Measurements from ENCODE around the gene BOLL. TPM values are rescaled to one million over a fixed set of nuclear protein-coding genes. Genes with fewer than 3 reads are reported as not detected.
"Not testable (repeated sequence)": the region's sequence is repeated elsewhere in the genome, so short reads cannot be mapped to it uniquely, and the experiment has no call there.

The BOLL gene, protein sequence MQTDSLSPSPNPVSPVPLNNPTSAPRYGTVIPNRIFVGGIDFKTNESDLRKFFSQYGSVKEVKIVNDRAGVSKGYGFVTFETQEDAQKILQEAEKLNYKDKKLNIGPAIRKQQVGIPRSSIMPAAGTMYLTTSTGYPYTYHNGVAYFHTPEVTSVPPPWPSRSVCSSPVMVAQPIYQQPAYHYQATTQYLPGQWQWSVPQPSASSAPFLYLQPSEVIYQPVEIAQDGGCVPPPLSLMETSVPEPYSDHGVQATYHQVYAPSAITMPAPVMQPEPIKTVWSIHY
- not detected in 2 replicates for total RNA-seq

DNA sequence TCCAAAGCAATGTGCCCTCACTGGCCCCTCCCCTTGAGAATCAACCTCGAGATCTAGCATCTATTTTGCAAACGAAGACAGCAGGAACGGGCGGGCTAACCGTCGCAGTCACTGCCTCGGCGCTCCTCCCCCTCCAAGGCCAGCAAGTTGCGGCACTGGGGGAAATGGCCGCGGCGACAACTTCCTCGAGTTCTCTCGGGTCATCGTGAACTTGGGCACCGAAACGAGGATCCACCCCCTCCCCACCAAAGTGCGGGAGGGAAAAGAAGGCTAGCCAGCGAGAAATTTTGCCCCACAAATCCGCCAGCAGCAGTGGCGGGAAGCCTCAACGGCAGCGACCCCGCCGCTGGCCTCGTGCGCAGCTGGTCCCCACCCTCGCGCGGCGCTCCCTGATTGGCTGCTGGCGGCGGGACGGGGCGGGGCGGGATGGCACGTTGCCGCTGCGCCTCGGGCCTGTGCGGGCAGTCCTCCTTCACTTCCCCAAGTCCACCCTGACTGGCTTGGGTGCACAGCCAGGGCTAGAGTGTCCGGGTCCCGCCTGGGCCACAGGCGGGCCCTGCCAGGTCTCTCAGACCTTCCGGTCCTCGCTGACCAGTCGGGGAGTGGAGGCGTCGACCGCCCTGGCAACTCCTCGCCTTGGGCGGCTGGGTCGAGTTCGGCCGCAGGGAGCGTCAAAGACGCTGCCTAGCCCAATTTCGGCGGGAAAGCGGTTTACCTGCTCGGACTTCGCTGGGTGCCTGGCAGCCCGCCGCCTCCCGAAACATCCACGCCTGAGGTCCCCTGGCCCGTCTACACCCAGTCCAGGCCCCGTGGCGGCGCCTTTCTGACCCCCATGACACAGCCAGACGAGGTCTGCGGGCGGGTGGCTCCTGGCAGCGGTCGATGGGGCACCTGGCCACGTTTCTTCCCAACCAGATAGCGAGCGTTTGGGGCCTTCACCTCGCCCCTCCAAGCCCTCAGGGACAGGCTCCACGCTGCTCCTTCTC, at the start of gene BOLL:
BOLL (minus strand) TSS at position 364 of the 986 bp plus-strand sequence. CDS start 3,469 bp downstream, outside the sequence.
- no peak for DNase-seq (ENCODE audit: low read depth)

DNA sequence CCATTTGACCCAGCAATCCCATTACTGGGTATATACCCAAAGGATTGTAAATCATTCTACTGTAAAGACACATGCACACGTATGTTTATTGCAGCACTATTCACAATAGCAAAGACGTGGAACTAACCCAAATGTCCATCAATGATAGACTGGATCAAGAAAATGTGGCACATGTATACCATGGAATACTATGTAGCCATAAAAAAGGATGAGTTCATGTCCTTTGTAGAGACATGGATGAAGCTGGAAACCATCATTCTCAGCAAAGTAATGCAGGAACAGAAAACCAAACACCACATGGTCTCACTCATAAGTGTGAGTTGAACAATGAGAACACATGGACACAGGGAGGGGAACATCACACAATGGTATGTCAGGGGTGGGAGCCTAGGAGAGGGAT, 49.7 kb upstream of the BOLL start:
- DNase-seq (ENCODE audit: low read depth), result not testable (repeated sequence)

DNA sequence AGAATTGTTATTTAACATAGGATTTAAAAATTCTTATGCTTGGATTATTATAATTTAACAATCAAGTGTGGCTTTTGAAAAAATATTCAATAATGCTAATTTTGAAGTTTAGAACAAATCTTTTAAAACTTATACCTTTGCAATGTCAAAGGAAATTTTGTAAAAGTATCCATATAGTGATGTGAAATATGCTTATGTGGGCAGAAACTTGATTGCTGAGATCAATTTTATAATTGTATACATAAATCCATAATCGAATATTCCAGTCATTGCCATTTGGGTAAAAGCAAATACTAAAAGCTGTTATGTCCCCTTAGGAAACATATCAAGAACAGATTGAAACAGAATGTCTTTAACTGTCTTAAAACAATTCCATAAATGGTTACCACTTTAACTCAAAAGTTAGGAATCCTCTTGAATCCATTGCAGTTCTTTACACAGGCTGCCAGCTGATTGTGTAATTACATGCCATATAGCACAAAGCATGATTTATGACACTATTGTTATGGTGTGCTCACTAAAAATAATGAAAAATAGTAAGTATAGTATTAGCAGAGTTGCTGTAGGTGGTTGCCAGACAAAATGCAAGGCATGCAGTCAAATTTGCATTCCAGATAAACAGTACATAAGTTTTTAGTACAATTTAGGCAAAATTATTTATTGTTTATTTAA, 43.5 kb upstream of the BOLL start:
- peak; percentile 25 for DNase-seq (ENCODE audit: low read depth)

DNA sequence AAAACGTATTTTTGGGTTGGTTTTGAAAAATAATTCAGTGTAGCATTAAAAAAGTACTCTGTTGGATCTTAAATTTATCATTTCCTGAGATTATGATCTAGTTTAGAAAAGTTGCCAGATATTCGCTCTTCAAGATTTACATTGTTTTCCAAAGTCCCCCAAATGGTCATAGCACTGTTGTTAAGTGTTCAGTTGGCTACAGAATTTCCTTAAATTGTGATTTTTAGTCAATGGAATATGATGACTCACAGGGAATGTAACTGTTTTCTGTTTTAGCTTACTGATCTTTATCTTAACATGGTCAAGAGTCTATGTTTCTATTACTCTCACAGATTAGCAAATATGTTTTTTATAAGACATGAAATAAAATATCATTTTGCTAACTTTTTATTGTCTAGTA, 42.5 kb upstream of the BOLL start:
- no peak for DNase-seq (ENCODE audit: low read depth)

DNA sequence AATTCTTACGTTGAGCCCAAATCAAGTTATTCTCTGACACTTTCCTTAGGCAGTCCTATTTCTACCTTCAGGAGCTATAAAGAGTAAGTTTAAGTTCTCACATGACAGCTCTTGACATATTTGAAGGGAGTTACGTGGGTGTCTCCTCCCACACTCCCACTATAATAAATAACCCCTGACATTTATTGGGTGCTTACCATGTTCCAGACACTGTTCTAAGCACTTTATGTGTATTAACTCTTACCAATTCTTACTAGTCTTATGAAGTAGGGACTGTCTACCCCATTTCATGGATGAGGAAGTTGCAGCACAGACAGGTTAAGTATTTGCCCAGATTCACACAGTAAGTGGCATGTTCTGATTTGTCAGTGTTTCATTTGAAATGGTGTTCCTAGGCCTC, 37.2 kb upstream of the BOLL start:
- no peak for DNase-seq (ENCODE audit: low read depth)

DNA sequence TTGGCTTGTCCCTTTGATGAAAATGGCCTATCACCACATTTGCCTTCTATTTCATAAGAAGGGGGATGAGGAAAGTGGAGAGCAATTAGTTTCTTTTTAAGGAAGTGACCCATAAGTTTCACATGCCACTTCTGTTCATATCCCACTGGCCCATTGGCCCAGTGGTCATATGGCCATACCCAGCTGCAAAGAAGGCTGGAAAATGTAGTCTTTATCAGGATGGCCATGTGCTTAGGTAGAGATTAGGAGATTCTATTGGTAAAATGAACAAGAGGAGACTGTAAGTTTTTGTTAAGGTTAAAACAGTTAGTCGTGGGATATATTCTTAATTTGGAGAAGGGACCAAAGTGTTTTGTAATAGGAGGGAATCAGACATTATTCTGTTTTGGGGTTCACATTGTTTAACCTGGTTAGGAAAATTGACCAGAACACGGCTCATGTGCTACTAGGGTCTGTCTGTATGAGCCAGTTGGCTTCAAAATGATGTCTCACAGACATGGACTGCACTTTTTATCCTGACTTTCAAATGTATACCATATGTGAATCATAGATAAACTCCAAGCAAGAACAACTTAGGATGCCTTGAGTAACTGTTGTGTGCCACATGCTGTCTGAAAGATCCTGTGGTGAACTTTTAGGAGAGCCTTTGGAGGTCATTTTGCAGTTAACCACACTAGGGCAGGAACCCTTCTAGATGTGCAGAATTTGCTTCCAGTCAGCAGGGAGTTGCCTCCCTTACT, 36.6 kb upstream of the BOLL start:
- no peak for DNase-seq (ENCODE audit: low read depth)

DNA sequence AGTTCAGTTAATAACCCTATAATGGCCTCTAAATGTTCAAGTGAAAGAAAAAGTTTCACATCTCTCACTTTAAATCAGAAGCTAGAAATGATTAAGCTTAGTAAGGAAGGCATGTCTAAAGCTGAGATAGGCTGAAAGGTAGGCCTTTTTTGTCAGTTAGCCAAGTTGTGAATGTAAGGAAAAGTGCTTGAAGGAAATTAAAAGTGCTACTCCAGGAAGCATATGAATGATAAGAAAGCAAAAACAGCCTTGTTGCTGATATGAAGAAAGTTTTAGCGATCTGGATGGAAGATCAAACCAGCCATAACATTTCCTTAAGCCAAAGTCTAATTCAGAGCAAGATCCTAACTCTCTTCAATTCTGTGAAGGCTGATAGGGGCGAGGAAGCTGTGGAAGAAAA, 29.4 kb upstream of the BOLL start:
- no peak for DNase-seq (ENCODE audit: low read depth)

DNA sequence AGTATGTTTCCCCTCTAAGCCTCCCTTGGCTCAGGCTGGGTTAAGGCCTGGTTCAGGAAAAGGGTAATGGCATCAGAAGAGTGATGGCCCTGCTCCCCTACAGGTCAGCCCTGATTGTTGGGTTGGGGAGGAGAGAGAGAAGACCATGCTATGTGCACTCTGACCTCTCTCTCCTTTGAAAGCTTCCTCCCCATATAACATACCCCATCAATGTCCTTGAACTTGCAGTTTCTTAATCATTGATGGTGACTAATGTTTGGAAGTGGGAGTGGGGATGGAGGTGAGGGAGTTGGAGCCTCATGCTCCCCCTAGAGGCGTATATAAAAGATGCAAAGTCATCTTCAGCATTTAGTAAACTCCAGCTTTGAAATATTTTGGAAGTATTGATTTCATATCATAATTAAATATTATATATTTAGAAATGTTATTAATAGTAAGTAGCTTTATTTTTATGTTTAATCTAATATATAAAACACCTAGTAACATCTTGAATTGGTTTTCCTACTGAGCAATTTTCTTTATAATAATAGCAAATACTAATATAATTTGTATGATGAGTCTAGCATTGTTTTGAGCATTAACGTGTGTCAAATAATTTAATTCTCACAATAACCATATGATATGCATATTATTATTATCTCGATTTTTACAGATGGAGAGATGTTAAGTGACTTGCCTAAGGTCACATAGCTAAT, 28.1 kb upstream of the BOLL start:
- DNase-seq (ENCODE audit: low read depth), result peak; percentile 68

DNA sequence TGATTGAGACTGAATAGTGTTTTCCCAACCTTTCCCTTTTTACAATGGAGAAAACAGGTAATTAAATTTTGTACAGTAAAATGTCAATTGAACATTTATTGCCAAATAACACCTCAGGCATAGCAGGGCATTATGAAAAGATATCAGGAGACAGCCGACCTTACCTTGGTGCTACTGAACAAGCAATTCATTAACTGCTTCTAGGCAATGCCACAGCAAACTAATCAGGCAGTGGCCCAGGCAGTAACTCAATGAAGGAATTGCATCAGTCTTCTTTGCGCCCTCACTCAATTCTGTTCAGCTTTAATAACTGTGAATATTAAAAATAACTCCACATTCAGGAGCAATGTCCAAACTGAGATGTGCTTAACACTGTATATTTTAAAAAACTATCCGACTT, 25.4 kb upstream of the BOLL start:
- DNase-seq (ENCODE audit: low read depth), result no peak

DNA sequence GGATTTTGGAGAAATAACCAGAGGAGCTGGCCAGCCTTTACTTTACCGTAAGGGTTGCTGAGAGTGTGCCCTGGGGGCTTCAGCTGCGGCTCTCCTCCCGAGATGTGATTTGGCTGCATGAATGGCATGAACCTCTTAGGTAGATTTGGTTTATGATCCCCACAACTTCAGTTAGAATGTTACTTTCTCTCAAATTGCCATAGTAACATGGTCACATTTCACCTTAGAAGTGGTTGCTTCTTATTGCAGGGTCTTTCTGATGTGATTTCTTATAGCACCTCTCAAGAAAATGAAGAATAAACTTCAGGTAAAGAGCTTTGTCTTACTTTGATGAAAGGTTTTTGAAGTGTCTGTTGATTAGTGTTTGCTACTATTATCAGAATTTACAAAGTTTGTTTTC, 24.9 kb upstream of the BOLL start:
- DNase-seq (ENCODE audit: low read depth), result no peak

DNA sequence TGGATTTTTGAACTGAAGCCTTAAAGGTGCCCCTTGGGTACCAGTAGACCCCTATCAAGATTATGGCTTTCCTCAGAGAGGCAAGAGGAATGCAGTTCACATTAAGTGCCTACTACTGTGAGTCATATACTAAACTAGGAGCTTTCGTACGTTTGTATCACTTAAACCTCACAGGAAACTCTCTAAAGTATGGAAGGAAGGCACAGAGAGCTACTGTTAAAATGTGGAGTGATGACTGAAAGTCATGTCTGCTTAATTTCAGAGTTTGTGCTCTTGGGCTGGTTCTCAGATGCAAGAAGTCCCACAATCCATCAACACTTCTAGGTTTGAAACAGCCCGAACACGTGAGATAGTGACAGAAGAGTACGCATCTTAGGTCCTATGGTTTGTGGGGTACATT, 23.9 kb upstream of the BOLL start:
- no peak for DNase-seq (ENCODE audit: low read depth)

DNA sequence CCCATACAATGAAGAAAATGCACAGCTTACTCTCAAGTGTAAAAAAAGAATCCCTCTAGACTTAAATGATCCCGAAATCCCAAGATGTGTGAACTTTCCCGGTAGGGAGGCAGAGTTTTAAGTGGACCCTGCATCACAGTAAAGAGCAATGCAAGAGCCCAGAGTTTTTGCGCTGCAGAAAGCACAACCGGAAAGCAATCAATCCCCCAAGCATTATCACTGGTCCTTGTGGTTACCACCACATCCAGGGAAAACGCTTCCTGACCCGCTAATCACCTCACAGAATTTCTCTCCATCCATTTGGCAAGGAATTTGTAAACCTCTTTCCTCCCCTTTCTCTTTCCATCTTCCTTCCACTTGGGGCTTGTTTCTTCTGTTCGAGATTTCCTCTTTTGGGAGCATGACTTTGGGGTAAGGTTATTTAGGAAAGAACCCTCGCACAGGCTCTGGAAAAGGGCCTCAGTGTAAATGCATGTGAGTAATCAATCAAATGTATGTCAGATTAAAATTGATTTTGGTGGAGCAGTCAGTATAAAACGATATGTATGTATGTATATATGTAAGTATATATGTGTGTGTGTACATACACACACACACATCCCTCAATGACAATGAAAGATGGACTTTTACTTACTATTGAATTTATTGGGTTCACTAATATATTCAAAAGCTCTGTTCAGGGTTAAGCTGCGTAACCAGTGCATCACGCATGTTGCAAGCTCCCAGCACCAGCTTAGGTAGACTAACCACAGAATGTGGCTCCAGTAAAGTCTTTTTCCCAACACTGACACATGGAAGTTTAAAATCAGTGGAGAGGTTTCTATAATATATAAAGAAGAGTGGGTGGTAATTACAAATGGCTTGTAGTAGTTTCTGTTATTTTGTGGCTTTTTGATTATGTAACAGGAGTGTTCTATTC, 20.9 kb upstream of the BOLL start:
- peak; percentile 62 for DNase-seq (ENCODE audit: low read depth)

DNA sequence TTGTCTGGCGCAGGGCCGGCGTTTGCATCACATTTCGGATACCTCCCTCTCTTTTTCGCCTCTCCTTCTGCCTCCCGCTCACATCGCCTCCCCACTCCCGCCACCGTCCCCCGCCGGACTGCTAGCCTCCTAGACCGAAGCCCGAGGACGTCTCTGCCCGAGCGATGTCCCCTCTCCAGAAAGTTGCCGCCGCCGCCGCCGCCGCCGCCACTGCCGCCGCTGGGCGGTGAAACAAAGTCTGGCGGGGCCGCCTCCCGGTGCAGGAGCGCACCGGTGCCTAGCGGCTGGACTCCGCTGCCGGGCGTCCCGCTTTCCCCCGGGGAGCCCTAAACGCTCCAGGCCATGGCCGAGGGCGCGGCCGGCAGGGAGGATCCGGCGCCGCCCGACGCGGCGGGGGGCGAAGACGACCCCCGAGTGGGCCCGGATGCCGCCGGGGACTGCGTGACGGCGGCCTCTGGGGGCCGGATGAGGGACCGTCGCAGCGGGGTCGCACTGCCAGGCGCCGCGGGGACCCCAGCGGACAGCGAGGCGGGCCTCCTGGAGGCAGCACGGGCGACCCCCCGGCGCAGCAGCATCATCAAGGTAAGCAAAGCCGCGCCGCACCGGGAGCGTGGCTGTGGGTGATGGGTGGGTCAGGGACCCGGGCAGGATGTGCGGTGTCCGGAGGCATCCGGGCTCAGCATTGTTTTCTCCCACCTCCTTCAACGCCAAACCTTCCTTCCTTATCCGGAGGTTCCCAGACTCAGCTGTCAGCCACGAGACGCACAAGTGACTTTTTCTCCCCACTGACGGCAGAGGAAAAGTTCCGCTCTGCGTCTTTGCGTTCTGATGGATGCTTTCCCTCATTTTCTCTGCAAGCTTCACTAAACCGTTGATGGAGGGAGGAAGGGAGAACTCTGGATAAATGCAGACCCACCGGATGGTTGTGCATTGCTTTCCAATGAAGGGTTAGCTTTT, 19.9 kb upstream of the BOLL start:
- no peak for DNase-seq (ENCODE audit: low read depth)

DNA sequence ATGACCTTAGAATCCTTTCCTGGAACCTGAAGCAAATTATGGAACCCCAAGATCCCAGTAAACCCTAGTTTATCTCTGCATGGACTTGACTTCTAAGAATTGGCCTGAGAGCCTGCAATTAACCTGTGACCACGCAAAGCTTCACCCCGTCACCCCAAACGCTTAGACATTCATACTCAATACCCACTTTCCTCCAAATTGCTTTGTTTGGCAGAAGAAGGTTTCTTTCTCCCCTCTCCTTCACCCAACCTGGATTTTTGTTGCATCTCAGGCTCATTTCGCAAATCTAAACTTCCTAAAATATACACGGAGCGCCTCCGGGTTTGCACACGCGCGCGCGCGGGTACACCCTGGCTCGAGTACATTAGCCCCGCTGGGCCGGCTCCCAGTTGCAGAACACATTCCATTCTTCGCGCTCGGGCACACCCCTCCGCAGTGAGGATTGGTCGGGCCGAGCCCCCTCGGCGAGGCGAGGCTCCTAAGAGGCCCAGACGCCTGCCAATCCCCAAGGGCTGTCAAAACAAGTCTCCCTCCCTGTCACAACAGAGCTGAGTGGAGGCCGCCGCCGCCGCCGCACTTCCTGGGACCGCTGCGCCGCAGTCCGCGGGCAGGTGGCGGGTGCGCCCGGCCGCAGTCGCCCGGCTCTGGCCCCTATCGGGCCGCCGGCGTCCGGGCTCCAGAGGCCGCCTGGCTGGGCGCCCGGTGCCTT, 19.1 kb upstream of the BOLL start, which contains the start of gene PLCL1:
PLCL1 (plus strand) TSS at position 545 of the 709 bp plus-strand sequence.
- DNase-seq (ENCODE audit: low read depth), result peak; percentile 81

DNA sequence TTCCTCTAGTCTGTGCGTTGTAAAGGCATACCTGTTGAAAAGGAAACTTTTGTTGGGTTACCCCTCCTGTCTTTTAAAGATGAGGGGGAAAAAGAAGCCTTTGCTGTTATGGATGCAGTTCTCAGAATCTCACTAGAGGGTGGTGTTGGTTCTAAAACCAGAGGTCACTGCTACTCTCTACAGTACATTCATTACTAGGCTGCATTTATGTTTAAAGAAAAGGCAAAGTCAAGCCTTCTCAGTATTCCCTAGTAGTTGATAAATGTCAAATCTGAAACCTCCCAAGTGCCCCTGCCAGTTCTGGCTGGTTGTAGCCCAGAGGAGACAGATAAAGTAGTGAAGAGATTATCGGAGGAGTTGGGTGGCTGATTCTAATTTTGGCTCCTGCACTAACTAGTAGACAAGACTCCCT, 17.9 kb upstream of the BOLL start:
- peak; percentile 64 for DNase-seq (ENCODE audit: low read depth)

DNA sequence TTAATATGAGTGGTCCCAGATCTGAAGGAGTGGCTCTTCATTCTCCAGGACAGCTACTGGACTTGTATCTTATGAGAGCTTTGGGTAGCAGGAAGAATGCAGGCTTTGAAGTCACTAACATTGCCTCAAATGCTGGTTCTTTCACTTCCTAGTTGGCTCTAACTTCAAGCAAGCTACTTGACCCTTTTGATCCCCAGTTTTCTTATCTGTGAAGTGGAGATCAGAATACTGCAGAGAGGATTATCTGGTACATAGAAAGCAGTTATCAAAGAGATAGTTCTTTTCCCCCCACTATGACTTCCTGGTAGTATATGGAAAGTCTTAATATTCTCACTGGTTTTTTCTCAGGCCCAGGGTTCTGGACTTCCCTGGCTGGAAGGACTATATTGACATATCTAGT, 15.9 kb upstream of the BOLL start:
- DNase-seq (ENCODE audit: low read depth), result no peak

DNA sequence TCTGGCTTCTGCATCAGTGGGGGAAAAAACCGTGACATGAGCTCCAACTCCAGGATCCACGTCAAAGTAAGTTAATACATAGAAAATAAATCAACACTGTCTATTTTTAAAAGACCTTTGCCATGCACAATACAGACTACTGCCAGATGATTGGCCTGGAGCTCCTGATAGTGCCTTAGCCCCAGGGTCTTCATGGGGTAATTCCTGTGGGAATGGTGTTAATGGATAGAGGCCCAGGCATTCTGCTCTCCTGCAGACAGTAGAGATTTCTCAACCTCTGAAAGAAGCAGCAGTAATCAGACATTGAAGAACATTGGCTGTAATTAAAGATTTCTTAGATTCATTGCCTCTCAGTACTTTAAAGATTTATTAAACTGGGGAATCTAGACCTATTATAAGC, 15.0 kb upstream of the BOLL start:
- DNase-seq (ENCODE audit: low read depth), result no peak

DNA sequence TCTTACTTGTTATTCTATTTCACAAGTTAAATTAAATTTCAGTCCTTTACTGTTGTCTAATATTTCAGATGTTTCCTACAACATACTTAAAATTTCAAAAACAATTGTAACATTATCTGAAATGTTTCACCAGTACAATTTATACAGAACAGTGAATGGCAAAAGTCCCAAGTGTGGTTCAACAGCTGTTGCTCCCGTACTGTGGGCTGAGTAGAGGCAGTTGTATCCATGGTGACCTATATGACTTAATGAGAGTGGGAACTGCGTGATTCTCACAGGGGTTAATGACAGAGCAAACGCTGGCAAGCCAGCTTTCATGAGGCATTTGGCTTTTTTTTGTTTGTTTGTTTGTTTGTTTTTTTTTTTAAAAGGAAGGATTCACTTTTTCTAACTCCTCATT, 13.9 kb upstream of the BOLL start:
- DNase-seq (ENCODE audit: low read depth), result no peak

Measured in renal cortical epithelial cell (primary cell).